ENCODE measurements around the gene ARL17A. TPM values are rescaled to one million over a fixed set of nuclear protein-coding genes. Genes with fewer than 3 reads are reported as not detected.
"Not testable (repeated sequence)": the region's sequence is repeated elsewhere in the genome, so short reads cannot be mapped to it uniquely, and the experiment has no call there.

Gene ARL17A
- polyA plus RNA-seq, 4 donors: 19.1 to 54.7 (median 29.6) TPM

DNA sequence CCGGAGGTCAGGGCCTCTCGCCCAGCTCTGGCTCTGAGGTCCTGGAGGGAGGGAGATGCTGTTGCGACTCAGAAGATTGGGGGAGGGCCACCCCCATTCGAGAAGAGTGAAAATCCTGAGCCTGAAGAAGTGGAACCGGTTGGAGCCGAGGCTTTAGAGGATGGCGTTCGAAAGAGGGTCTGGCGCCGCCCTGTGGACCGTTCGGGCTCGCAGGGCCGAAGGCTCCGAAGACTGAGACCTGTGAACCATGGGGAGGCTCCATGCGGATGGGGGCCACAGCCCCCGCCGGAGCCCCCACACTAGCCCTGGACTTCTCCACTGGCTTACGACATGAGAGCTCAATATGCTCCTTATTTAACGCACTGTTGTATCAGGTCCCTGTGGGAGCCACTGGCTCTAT, 20.3 kb downstream of the ARL17A start:
- not testable (repeated sequence) for DNase-seq (ENCODE audit: low read depth in 4 of 4, low spot score in 3 of 4)

DNA sequence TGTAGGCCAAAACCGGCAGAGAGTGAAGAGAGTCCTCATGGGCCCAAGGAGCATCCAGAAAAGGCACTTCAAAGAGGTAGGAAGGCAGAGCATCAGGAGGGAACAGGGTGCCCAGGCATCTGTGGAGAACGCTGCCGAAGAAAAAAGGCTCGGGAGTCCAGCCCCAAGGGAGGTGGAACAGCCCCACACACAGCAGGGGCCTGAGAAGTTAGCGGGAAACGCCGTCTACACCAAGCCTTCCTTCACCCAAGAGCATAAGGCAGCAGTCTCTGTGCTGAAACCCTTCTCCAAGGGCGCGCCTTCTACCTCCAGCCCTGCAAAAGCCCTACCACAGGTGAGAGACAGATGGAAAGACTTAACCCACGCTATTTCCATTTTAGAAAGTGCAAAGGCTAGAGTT, 30.9 kb downstream of the ARL17A start:
- not testable (repeated sequence) for DNase-seq (ENCODE audit: low read depth in 4 of 4, low spot score in 3 of 4)

DNA sequence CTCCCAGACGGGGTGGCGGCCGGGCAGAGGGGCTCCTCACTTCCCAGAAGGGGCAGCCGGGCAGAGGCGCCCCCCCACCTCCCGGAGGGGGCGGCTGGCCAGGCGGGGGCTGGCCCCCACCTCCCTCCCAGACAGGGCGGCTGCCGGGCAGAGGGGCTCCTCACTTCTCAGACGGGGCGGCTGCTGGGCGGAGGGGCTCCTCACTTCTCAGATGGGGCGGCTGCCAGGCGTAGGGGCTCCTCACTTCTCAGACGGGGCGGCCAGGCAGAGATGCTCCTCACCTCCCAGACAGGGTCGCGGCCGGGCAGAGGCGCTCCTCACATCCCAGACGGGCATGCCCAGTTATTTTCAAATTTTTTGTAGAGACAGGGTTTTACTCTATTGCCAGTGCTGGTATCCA, 44.8 kb downstream of the ARL17A start:
- not testable (repeated sequence) for DNase-seq (ENCODE audit: low read depth in 4 of 4, low spot score in 3 of 4)

DNA sequence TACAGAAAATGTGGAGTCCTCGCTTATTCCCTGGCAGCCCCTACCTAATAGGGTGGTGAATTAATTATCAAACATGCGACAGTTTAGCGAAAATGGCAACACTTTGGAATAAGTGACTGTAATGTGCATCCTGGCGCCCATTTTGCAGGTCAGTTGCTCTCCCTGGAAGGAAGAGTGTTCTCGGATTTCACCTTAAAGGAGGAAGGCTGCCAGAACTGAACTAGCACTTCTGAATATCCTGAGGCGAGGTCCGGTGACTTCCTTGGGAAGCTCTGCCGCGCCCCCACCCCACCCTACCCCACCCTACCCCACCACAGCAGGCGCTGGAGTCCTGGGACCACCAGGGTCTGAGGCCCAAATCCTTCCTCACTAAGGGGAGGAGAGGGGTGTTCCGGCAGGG, 67.3 kb downstream of the ARL17A start, which contains the start of gene LRRC37A2:
Gene LRRC37A2 (plus strand): TSS at position 301 of the 400 bp plus-strand sequence. CDS start 245 bp downstream, outside the sequence.
- not testable (repeated sequence) for DNase-seq (ENCODE audit: low read depth in 4 of 4, low spot score in 3 of 4)

DNA sequence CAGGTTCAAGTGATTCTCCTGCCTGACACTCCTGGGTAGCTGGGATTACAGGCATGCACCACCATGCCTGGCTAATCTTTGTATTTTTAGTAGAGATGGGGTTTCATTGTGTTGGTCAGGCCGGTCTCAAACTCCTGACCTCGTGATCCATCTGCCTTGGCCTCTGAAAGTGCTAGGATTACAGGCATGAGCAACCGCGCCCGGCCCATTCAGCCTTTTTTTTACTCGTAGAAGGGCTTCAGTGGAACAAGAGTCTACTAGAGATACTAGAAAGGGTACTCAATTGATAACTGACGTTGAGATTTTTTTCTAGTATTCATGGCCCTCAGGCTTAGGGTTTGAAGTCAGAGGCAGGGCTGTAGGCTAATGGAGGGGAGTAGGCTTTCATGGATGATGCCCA, 73.6 kb downstream of the ARL17A start:
- DNase-seq (ENCODE audit: low read depth in 4 of 4, low spot score in 3 of 4): not testable (repeated sequence)

DNA sequence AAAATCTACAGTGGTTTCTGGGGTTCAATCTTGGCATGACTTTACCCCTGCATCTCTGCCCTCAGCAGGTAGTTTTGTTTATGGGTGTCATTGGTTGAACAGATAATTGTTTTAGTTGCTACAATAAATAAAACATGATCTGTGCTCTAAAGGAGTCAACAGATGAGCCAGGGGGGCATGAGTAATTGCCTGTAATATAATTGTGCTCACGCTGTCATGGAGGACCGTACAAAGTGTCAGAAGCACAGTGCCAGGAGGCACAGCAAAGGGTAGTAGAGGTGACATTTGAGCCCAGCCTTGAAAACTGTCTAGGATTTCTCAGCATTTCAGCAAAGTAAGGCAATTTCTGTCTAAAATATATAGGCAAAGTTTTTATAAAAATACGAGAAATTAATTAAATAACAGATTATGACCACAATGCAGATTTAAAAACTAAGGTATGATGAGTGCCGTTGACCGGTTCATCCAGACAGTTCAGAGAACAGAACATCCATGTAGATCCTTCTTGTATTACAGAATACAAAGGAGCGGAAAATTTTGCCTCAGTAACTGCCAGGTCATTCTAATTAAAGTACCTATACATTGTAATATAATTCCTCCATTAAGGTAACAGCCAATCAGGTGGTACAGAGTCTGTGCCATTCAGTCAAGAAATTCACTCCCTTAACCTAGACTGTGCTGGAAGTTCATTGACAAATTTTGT, 79.9 kb downstream of the ARL17A start:
- peak in 1 of 4 donors; percentile 0 for DNase-seq (ENCODE audit: low read depth in 4 of 4, low spot score in 3 of 4)

DNA sequence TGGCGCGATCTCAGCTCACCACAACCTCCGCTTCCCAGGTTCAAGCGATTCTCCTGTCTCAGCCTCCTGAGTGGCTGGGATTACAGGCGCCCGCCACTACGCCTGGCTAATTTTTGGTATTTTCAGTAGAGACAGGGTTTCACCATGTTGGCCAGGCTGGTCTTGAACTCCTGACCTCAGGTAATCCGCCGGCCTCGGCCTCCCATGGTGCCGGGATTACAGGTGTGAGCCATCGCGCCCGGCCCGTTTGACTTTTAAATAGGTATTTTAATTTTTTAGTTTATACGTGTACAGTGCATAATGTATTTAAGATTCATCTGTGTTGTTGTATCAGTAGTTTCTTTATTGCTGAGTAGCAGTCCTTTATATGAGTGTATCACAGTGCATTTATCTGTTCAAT, 87.5 kb downstream of the ARL17A start:
- DNase-seq (ENCODE audit: low read depth in 4 of 4, low spot score in 3 of 4): not testable (repeated sequence)

DNA sequence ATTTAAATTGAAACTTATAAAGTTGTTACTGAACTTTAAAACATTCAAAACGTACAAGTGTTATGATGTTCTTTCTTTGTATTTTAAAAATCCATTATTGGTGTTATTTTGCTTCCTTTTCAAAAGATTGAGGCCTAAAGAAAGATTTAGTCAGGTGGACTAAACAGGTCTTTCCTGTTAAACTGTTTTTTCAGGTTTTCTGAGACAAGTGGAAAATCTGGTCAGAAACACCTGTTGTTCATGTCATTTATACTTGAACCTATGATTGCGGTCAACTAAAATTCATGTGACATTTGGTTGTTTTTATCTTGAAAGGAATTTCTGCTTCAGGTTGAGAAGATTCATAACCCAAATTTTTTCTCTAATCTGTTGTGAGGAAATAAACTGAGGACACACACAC, 98.2 kb downstream of the ARL17A start:
- DNase-seq (ENCODE audit: low read depth in 4 of 4, low spot score in 3 of 4): not testable (repeated sequence)

DNA sequence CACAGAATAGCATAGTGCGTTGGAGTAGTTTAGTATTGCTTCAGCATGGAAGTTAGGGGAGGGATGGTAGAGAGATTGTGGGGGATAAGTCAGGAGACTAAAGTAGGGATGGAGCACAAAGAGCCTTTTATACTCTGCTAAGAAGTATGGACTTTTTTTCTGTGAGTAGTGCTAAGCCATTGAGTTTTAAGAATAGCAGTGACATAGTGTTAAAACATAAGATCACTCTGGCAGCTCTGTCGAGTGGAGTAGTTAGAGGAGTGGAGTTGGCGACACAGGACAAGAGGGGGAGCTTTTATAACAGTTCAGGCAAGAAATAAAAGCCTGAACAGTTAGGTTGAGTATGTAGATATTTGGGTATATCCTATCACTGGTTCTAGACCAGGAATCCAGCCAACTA, 100.7 kb downstream of the ARL17A start:
- not testable (repeated sequence) for DNase-seq (ENCODE audit: low read depth in 4 of 4, low spot score in 3 of 4)

DNA sequence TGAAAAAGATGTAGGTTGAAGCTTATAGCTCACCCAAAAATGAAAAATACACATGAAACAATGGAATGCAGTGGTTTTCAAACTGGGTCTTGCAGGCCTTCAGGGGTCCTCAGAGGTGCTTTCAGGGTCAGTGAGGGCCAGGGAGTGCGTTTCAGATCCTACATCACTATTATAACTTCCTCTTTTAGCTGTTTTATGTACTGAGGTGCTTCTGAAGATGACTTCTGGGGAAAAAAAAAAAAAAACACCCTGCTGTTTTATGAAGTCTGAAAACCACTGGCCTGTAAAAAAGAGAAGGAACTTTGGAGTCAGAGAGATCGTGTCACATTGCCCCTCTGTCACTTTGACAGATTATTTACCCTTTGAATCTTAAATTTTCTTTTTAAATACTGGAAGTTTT, 103.9 kb downstream of the ARL17A start:
- not testable (repeated sequence) for DNase-seq (ENCODE audit: low read depth in 4 of 4, low spot score in 3 of 4)

DNA sequence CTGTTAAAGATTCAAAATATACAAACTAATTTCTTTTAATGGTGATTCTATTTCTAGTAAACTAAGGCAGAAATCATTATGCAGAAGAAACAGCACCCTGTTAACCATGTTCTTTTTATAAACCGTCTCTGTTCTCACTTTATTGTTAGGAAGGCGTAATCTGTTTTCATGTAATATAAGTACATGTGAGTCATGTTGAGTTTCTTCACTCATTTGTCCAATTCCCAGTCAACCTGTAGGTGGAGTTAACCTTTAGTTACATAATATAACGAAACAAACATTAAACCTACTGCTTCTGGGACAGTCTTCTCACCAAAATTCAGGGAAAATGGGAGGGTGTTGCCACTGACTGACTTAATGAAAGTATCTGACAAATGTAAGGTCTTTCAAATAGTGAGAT, 105.0 kb downstream of the ARL17A start:
- DNase-seq (ENCODE audit: low read depth in 4 of 4, low spot score in 3 of 4): not testable (repeated sequence)

DNA sequence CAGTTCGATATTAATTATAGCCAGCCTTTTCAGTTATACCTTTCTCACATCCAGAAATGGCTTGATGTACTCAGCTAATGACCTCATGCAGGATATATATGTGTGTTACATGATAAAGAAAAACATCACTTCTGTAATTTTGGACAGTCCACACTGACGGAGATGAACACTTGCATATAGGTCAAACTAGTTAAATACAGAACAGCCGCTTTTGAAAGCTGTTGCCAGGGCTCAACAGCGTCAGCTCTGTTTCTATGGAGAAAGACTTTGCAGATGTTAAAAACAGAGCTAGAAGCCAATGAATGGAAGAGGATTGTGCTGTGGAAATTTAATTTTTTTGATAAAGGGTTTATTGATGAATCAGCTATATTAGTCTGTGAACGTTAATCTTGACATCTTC, 111.9 kb downstream of the ARL17A start:
- DNase-seq (ENCODE audit: low read depth in 4 of 4, low spot score in 3 of 4): not testable (repeated sequence)

Other genes with a start within 250 kb of the ARL17A start
- gene ARL17B, start 217.9 kb downstream of the ARL17A start, polyA plus RNA-seq (ENCODE audit: insufficient read length in 4 of 4): 10 to 100 TPM; 13.2 to 22.1 (median 15.1) TPM
- gene LRRC37A2, start 67.2 kb downstream of the ARL17A start, polyA plus RNA-seq (ENCODE audit: insufficient read length in 4 of 4): 10 to 100 TPM; 19.6 to 55.9 (median 35.4) TPM
- 10 to 100 TPM; 35.2 to 37.7 (median 35.6) TPM for gene NSF, start 11.0 kb upstream of the ARL17A start, polyA plus RNA-seq (ENCODE audit: insufficient read length in 4 of 4)
- 1 to 10 TPM; 1.7 to 2.4 (median 2.0) TPM for gene WNT3, start 239.0 kb upstream of the ARL17A start, polyA plus RNA-seq (ENCODE audit: insufficient read length in 4 of 4)